HUES64 (cell line): ENCODE measurements around the gene RO60. TPM values are rescaled to one million over a fixed set of nuclear protein-coding genes. Genes with fewer than 3 reads are reported as not detected.
"Not testable (repeated sequence)": the region's sequence is repeated elsewhere in the genome, so short reads cannot be mapped to it uniquely, and the experiment has no call there.

Source experiments
- H3K27ac ChIP-seq: 2 replicates; pipeline ENCODE4 v1.7.0; 2013; ENCODE audit warnings: low read depth, low read length, inconsistent platforms
- H3K27me3 ChIP-seq: 2 replicates; pipeline ENCODE4 v1.6.1; 2013; ENCODE audit warnings: mild to moderate bottlenecking, low read length; ENCODE audit not compliant: insufficient read depth
- H3K36me3 ChIP-seq: 2 replicates; pipeline ENCODE4 v1.6.1; 2013; ENCODE audit warnings: mild to moderate bottlenecking, low read length; ENCODE audit not compliant: insufficient read depth
- H3K4me1 ChIP-seq: 2 replicates; pipeline ENCODE4 v1.6.1; 2013; ENCODE audit warnings: mild to moderate bottlenecking, low read length, moderate library complexity; ENCODE audit not compliant: insufficient read depth
- H3K4me3 ChIP-seq: 2 replicates; pipeline ENCODE4 v1.5.1; 2013; ENCODE audit warnings: mild to moderate bottlenecking, low read length, moderate library complexity
- H3K9ac ChIP-seq: 2 replicates; pipeline ENCODE4 v1.6.1; 2013; ENCODE audit warnings: mild to moderate bottlenecking, low read depth, low read length
- H3K9me3 ChIP-seq: 2 replicates; pipeline ENCODE4 v1.6.1; 2013; ENCODE audit warnings: low read depth, low read length; ENCODE audit not compliant: insufficient read depth
- WGBS: fragments of 150-250, 120-280 bp; methylation state at CpG from one replicate; pipeline ENCODE4 v1.1.7; 2013; ENCODE audit warnings: missing lambda C conversion rate; 5-methylcytosine and 5-hydroxymethylcytosine counted together
- polyA plus RNA-seq, 2 experiments: library from polyadenylated mRNA; stranded (reverse); fragments of 50-300 nt; gene quantifications; one replicate each; pipeline ENCODE4 v1.2.3, GENCODE V29; 2013

Gene RO60
- 26.8 TPM for polyA plus RNA-seq (2013, experiment 1 of 2)
- 32.1 TPM for polyA plus RNA-seq (2013, experiment 2 of 2)

GRCh38 chr1:193059282-193060114, at the start of gene RO60, which contains the start of gene UCHL5:
Gene RO60, plus strand, starts transcription at chr1:193059612. Its CDS starts 9,443 bp downstream, at chr1:193069055.
Gene UCHL5, minus strand, starts transcription at chr1:193059360. Its CDS starts 100 bp downstream, at chr1:193059260.
- under 1% methylated on average over 74 of the region's 74 CpGs for WGBS
- Histone ChIP-seq H3K27ac (peak within 1 kb of the TSS; percentile 97), H3K9me3 (no peaks in the 10 kb centered on the region), H3K4me3 (peak within 1 kb of the TSS; percentile 71), H3K9ac (peak within 1 kb of the TSS; percentile 87), H3K27me3 (no peaks in the 10 kb centered on the region), H3K4me1 (peaks cover 15% of the 10 kb centered on the region), H3K36me3 (peaks cover 3% of the 10 kb centered on the region; the same call in 1 of the 2 replicates)

- H3K36me3 ChIP-seq: peaks cover 8% of the 10 kb centered on the region
- no peak overlapping the region for H3K27ac ChIP-seq
- no peaks in the 10 kb centered on the region for H3K9me3 ChIP-seq
- WGBS: 100% methylated on average over 1 of the region's 1 CpG
- no peak overlapping the region for H3K9ac ChIP-seq
- H3K4me1 ChIP-seq: no peaks in the 10 kb centered on the region
- no peak overlapping the region for H3K4me3 ChIP-seq
- H3K27me3 ChIP-seq: no peaks in the 10 kb centered on the region
Measured at GRCh38 chr1:193011406-193011805, 48.0 kb upstream of the RO60 start.

- H3K27me3 ChIP-seq: no peaks in the 10 kb centered on the region
- WGBS: 86% methylated on average over 1 of the region's 2 CpGs
Measured at GRCh38 chr1:193013005-193013404, 46.4 kb upstream of the RO60 start.

GRCh38 chr1:193013707-193014106, 45.7 kb upstream of the RO60 start:
- Histone ChIP-seq H3K4me3 (no peak overlapping the region), H3K9me3 (no peaks in the 10 kb centered on the region), H3K4me1 (no peaks in the 10 kb centered on the region), H3K27ac (no peak overlapping the region), H3K9ac (no peak overlapping the region), H3K36me3 (peaks cover 26% of the 10 kb centered on the region), H3K27me3 (no peaks in the 10 kb centered on the region)
- WGBS: 97% methylated on average over 5 of the region's 7 CpGs

More at GRCh38 chr1:193013005-193013404, 46.4 kb upstream of the RO60 start:
- Histone ChIP-seq H3K4me1 (no peaks in the 10 kb centered on the region), H3K9me3 (no peaks in the 10 kb centered on the region), H3K27ac (no peak overlapping the region), H3K4me3 (no peak overlapping the region), H3K36me3 (peaks cover 21% of the 10 kb centered on the region), H3K9ac (no peak overlapping the region)

- Histone ChIP-seq H3K27me3 (no peaks in the 10 kb centered on the region), H3K9me3 (no peaks in the 10 kb centered on the region), H3K9ac (no peak overlapping the region), H3K4me3 (no peak overlapping the region), H3K36me3 (peaks cover 26% of the 10 kb centered on the region), H3K4me1 (no peaks in the 10 kb centered on the region), H3K27ac (no peak overlapping the region)
- 93% methylated on average over 2 of the region's 2 CpGs for WGBS
Measured at GRCh38 chr1:193014400-193014799, 45.0 kb upstream of the RO60 start.

- no peak overlapping the region for H3K4me3 ChIP-seq
- no peak overlapping the region for H3K27ac ChIP-seq
- H3K36me3 ChIP-seq: peaks cover 44% of the 10 kb centered on the region
- 0 out of 2 replicates have a peak, but pooled peaks cover 5% of the 10 kb centered on the region for H3K4me1 ChIP-seq
- no peaks in the 10 kb centered on the region for H3K9me3 ChIP-seq
- no peak overlapping the region for H3K9ac ChIP-seq
- no peaks in the 10 kb centered on the region for H3K27me3 ChIP-seq
Measured at GRCh38 chr1:193016788-193017187, 42.6 kb upstream of the RO60 start.

GRCh38 chr1:193019442-193020026, 39.9 kb upstream of the RO60 start:
- Histone ChIP-seq H3K4me3 (no peak overlapping the region), H3K4me1 (0 out of 2 replicates have a peak, but pooled peaks cover 9% of the 10 kb centered on the region), H3K27me3 (no peaks in the 10 kb centered on the region), H3K27ac (no peak overlapping the region), H3K36me3 (peaks cover 63% of the 10 kb centered on the region), H3K9ac (no peak overlapping the region), H3K9me3 (no peaks in the 10 kb centered on the region)

GRCh38 chr1:193025218-193025617, 34.2 kb upstream of the RO60 start:
- Histone ChIP-seq H3K36me3 (peaks cover 65% of the 10 kb centered on the region), H3K9me3 (no peaks in the 10 kb centered on the region), H3K27me3 (no peaks in the 10 kb centered on the region), H3K4me3 (no peak overlapping the region), H3K4me1 (0 out of 2 replicates have a peak, but pooled peaks cover 9% of the 10 kb centered on the region), H3K9ac (no peak overlapping the region), H3K27ac (no peak overlapping the region)

GRCh38 chr1:193030280-193030679, 29.1 kb upstream of the RO60 start:
- Histone ChIP-seq H3K9ac (no peak overlapping the region), H3K36me3 (peaks cover 30% of the 10 kb centered on the region)

GRCh38 chr1:193031431-193031830, 28.0 kb upstream of the RO60 start:
- H3K9ac ChIP-seq: no peak overlapping the region
- H3K4me3 ChIP-seq: no peak overlapping the region
- WGBS: 100% methylated on average over 1 of the region's 2 CpGs
- peaks cover 22% of the 10 kb centered on the region for H3K36me3 ChIP-seq
- H3K27ac ChIP-seq: no peak overlapping the region
- no peaks in the 10 kb centered on the region for H3K9me3 ChIP-seq
- H3K27me3 ChIP-seq: no peaks in the 10 kb centered on the region
- no peaks in the 10 kb centered on the region for H3K4me1 ChIP-seq

More at GRCh38 chr1:193030280-193030679, 29.1 kb upstream of the RO60 start:
- Histone ChIP-seq H3K9me3 (no peaks in the 10 kb centered on the region), H3K27me3 (no peaks in the 10 kb centered on the region), H3K27ac (no peak overlapping the region), H3K4me3 (no peak overlapping the region), H3K4me1 (no peaks in the 10 kb centered on the region)
- 77% methylated on average over 1 of the region's 1 CpG for WGBS

GRCh38 chr1:193032643-193033427, 26.6 kb upstream of the RO60 start:
- H3K4me3 ChIP-seq, H3K9ac ChIP-seq, H3K27me3 ChIP-seq, H3K27ac ChIP-seq, H3K4me1 ChIP-seq, H3K9me3 ChIP-seq: not testable (repeated sequence)
- H3K36me3 ChIP-seq: peaks cover 14% of the 10 kb centered on the region
- WGBS: 98% methylated on average over 9 of the region's 9 CpGs
